ENCODE data around the gene CNGA1. TPM values are rescaled to one million over a fixed set of nuclear protein-coding genes. Genes with fewer than 3 reads are reported as not detected.
"Not testable (repeated sequence)": the region's sequence is repeated elsewhere in the genome, so short reads cannot be mapped to it uniquely, and the experiment has no call there.

Gene CNGA1
- total RNA-seq, 4 donors from 2014 or later = 0.34 to 1.8 (median 0.94) TPM; not detected in 1

DNA sequence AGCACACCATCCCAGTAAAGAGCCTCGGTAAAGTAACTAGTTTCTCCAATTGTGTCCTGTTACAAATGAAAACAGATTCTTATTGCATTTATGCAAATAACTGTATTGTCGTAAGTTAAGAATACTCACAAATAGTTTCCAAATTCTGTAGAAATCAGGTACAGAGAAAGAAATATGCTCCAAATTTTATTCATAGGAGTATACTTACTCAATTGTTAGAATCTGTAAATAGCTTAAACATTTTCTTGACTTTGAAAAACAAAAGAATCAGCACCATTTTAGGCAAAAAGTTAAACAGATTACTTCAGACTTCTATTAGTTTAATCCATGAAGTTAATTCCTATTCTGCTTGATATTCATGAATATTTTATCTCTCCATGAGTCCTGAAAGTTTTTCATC is 10.7 kb downstream of the CNGA1 start:
- intact Hi-C loops (cut with DNase I) = no loop called here
- H3K4me3 ChIP-seq (replicated peaks in 1 of 3) = no peak overlapping the region
- TF ChIP-seq, protein P1, sequence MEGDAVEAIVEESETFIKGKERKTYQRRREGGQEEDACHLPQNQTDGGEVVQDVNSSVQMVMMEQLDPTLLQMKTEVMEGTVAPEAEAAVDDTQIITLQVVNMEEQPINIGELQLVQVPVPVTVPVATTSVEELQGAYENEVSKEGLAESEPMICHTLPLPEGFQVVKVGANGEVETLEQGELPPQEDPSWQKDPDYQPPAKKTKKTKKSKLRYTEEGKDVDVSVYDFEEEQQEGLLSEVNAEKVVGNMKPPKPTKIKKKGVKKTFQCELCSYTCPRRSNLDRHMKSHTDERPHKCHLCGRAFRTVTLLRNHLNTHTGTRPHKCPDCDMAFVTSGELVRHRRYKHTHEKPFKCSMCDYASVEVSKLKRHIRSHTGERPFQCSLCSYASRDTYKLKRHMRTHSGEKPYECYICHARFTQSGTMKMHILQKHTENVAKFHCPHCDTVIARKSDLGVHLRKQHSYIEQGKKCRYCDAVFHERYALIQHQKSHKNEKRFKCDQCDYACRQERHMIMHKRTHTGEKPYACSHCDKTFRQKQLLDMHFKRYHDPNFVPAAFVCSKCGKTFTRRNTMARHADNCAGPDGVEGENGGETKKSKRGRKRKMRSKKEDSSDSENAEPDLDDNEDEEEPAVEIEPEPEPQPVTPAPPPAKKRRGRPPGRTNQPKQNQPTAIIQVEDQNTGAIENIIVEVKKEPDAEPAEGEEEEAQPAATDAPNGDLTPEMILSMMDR (IDR thresholded peaks at IDR 0.05) = no peak
- no peak for TF ChIP-seq POLR2A (IDR thresholded peaks at IDR 0.05)

DNA sequence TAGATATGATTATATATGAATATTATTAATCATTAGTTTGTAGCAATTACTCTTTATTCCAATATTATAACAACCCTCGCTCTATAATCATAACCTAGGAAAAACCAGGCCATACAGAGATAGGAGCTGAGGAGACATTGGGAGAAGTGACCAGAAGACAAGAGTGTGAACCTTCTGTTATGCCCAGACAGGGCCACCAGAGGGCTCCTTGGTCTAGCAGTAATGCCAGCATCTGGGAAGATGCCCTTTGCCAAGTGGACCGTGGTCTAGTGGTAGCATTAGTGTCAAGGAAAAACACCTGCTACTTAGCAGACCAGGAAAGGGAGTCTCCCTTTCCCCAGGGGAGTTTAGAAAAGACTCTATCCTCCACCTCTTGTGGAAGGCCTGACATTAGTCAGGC is 12.9 kb downstream of the CNGA1 start:
- WGBS, 2 donors = 52 to 71% methylated on average over 2 of the region's 2 CpGs
- TF ChIP-seq, protein P1 (IDR thresholded peaks at IDR 0.05) = peak in 5 of 6 experiments; percentile 16 to 67 (median 64)
- H3K4me3 ChIP-seq (replicated peaks in 1 of 3); H3K27ac ChIP-seq; H3K4me1 ChIP-seq; H3K9me3 ChIP-seq; H3K36me3 ChIP-seq; H3K27me3 ChIP-seq: not testable (repeated sequence)
- peak; percentile 66 to 84 for DNase-seq
- intact Hi-C loops (cut with DNase I) = loop anchor here (5.0 kb wide), 1 partner anchor 79 kb away; no protein-coding TSS in a partner anchor

More for the DNA sequence above, 10.7 kb downstream of the CNGA1 start:
- no peak overlapping the region for H3K27ac ChIP-seq
- 88 to 96% methylated on average over 2 of the region's 2 CpGs for WGBS, 2 donors
- no peaks in the 10 kb centered on the region for H3K9me3 ChIP-seq
- no peak for DNase-seq
- no peaks in the 10 kb centered on the region for H3K27me3 ChIP-seq
- H3K36me3 ChIP-seq = no peaks in the 10 kb centered on the region
- H3K4me1 ChIP-seq = no peaks in the 10 kb centered on the region

DNA sequence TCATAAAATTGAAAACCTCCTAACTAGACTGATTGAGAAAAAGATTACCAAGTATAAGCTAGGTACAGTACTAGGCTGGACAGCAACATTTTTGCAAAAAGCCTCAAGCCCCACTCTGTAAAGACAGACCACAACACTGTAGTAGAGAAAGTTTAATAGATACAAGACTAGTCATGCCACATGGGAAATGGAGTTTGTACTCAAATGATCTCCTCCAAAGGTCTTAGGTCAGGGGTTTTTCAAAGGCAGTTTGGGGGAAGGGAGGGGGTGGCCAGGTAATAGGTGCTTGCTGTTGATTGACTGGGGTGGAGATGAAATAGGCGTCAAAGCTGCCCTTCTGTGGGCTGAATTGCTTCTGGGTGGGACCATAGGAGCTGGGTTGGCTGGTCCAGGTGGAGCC is 14.2 kb downstream of the CNGA1 start:
- H3K4me1 ChIP-seq = no peaks in the 10 kb centered on the region
- H3K27me3 ChIP-seq = no peaks in the 10 kb centered on the region
- no peak overlapping the region for H3K27ac ChIP-seq
- no peaks in the 10 kb centered on the region for H3K36me3 ChIP-seq
- DNase-seq = no peak
- intact Hi-C loops (cut with DNase I) = loop anchor here (5.0 kb wide), 1 partner anchor 80 kb away; no protein-coding TSS in a partner anchor
- 81 to 91% methylated on average over 1 of the region's 1 CpG for WGBS, 2 donors
- H3K4me3 ChIP-seq (replicated peaks in 1 of 3) = no peak overlapping the region
- H3K9me3 ChIP-seq = no peaks in the 10 kb centered on the region
- TF ChIP-seq, protein P1 (IDR thresholded peaks at IDR 0.05) = no peak

DNA sequence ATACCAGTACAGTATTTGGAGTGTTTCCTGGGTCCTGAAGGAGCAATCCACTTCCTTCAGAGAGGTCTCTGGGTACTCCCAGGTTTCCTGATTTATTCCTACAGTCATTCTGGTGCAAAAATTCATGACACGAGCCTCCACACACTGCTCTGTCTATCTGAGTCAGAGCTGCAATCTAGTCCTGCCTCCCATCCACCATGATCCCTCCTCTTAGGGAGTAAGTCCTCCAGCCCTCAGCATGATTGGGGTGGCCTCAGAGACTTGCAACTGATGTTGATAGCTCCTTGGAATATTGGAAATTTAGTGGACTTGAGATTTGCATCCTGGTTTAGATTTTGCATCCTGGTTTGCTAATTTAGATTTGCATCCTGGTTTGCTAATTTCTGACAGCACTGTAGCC is 20.5 kb downstream of the CNGA1 start:
- Histone ChIP-seq H3K4me1 (no peaks in the 10 kb centered on the region), H3K36me3 (no peaks in the 10 kb centered on the region), H3K27ac (no peak overlapping the region), H3K9me3 (no peaks in the 10 kb centered on the region), H3K27me3 (no peaks in the 10 kb centered on the region), H3K4me3 (replicated peaks in 1 of 3) (no peak overlapping the region)
- 89 to 93% methylated on average over 1 of the region's 1 CpG for WGBS, 2 donors
- TF ChIP-seq POLR2A (IDR thresholded peaks at IDR 0.05) = no peak
- TF ChIP-seq, protein P1 (IDR thresholded peaks at IDR 0.05) = no peak
- DNase-seq = no peak
- intact Hi-C loops (cut with DNase I) = no loop called here

DNA sequence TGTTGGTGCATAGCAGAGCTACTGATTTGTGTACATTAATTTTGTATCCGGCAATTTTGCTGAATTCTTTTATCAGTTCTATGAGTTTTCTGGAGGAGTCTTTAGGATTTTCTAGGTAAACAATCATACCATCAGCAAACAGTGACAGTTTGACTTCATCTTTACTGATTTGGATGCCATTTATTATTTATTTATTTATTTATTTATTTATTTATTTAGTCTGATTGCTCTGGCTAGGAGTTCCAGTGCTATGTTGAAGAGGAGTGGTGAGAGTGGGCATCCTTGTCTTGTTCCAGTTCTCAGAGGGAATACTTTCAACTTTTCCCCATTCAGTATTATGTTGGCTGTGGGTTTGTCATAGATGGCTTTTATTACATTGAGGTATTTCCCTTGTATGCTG is 24.0 kb downstream of the CNGA1 start:
- 93 to 98% methylated on average over 1 of the region's 1 CpG for WGBS, 2 donors
- H3K27me3 ChIP-seq; H3K27ac ChIP-seq; H3K4me3 ChIP-seq (replicated peaks in 1 of 3); H3K4me1 ChIP-seq; H3K36me3 ChIP-seq; H3K9me3 ChIP-seq; DNase-seq; intact Hi-C loops (cut with DNase I): not testable (repeated sequence)

DNA sequence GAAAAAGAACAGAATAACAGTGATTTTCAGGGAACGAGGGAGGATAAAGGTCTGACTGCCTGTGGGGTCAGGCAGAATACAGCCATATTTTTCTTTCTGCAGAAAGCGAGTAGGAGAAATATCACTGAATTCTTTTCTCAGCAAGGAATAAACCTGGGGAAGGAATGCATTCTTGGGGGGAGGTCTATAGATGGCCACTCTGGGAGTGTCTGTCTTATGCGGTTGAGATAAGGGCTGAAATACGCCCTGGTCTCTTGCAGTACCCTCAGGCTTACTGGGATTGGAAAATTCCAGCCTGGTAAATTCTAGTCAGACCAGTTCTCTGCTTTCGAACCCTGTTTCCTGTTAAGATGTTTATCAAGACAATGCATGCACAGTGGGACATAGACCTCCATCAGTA is 26.3 kb downstream of the CNGA1 start:
- intact Hi-C loops (cut with DNase I) = no loop called here
- WGBS, 2 donors = 90 to 93% methylated on average over 5 of the region's 5 CpGs
- Histone ChIP-seq H3K4me3 (replicated peaks in 1 of 3) (no peak overlapping the region), H3K4me1 (no peaks in the 10 kb centered on the region), H3K27me3 (no peaks in the 10 kb centered on the region), H3K9me3 (no peaks in the 10 kb centered on the region), H3K36me3 (no peaks in the 10 kb centered on the region), H3K27ac (no peak overlapping the region)
- TF ChIP-seq, protein P1 (IDR thresholded peaks at IDR 0.05) = no peak
- no peak for TF ChIP-seq POLR2A (IDR thresholded peaks at IDR 0.05)
- DNase-seq = no peak
